Measurements from ENCODE around the gene AHDC1. TPM values are rescaled to one million over a fixed set of nuclear protein-coding genes. Genes with fewer than 3 reads are reported as not detected.
"Not testable (repeated sequence)": the region's sequence is repeated elsewhere in the genome, so short reads cannot be mapped to it uniquely, and the experiment has no call there.

AHDC1 gene, protein sequence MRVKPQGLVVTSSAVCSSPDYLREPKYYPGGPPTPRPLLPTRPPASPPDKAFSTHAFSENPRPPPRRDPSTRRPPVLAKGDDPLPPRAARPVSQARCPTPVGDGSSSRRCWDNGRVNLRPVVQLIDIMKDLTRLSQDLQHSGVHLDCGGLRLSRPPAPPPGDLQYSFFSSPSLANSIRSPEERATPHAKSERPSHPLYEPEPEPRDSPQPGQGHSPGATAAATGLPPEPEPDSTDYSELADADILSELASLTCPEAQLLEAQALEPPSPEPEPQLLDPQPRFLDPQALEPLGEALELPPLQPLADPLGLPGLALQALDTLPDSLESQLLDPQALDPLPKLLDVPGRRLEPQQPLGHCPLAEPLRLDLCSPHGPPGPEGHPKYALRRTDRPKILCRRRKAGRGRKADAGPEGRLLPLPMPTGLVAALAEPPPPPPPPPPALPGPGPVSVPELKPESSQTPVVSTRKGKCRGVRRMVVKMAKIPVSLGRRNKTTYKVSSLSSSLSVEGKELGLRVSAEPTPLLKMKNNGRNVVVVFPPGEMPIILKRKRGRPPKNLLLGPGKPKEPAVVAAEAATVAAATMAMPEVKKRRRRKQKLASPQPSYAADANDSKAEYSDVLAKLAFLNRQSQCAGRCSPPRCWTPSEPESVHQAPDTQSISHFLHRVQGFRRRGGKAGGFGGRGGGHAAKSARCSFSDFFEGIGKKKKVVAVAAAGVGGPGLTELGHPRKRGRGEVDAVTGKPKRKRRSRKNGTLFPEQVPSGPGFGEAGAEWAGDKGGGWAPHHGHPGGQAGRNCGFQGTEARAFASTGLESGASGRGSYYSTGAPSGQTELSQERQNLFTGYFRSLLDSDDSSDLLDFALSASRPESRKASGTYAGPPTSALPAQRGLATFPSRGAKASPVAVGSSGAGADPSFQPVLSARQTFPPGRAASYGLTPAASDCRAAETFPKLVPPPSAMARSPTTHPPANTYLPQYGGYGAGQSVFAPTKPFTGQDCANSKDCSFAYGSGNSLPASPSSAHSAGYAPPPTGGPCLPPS (N-terminal part only)
- 37.3 and 37.7 TPM in 2 replicates for total RNA-seq

DNA sequence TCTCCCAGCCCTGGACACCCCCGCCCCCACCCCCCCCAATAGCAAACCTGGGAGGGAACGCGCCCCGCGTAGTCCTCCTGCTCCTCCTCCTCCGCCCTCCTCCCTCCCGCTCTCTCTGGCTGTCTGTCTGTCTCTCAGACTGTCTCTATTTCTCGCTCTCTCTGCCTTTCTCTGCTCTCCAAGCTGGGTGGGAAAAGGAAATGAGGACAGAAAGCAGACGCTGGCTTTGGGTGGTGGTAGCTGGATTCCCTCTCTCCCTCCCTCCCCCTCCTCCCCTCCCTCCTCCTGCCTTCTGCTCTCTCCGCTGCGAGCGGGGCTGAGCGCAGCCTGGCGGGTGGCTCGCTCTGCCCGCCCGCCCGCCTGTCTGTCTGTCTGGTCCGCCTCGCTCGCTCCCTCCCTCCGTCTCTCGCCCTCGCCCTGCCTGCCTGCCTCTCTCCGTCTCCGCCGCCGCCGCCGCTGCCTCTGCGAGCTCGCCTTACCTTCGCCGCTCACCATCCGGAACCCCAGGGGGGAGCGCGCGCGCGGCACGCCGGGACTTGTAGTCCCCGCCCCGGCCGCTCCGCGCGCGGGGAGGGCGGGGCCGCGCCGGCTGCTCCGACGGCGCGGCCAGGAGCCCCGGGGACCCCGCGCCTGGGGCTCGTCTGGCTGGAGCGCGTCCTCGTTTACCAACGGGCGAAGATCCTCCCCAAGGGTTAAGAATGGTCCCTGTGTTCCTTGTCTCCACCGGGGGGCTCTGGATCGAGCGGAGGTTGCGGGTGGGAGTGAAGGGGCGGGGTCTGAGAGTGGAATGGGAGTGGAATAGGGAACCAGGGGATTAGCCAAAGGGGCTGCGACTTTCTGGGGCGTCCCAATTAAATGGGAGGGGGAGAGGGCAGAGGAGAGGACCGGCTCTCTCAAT lies at the start of gene AHDC1:
Gene AHDC1 (minus strand): TSS at position 464 of the 898 bp plus-strand sequence. CDS start 52,029 bp downstream, outside the sequence.
- intact Hi-C loops (cut with micrococcal nuclease), result loop anchor here (1.0 to 5.0 kb wide), 6 partner anchors 36 to 370 kb away; partner anchors contain the start of genes TMEM222, WASF2 and WDTC1

- intact Hi-C loops (cut with micrococcal nuclease), result no loop called here
These were observed 48.3 kb upstream of the AHDC1 start for GRCh38 chr1:27652111-27652864.

GRCh38 chr1:27650539-27651175 lies 46.7 kb upstream of the AHDC1 start:
- intact Hi-C loops (cut with micrococcal nuclease), result loop anchor here (1.0 kb wide), 1 partner anchor 10 kb away; no protein-coding TSS in a partner anchor

- intact Hi-C loops (cut with micrococcal nuclease), result loop anchor here (1.0 kb wide), 1 partner anchor 10 kb away; no protein-coding TSS in a partner anchor
These were observed 46.2 kb upstream of the AHDC1 start for GRCh38 chr1:27650171-27650538.

GRCh38 chr1:27649306-27649635 lies 45.3 kb upstream of the AHDC1 start:
- intact Hi-C loops (cut with micrococcal nuclease), result no loop called here

- intact Hi-C loops (cut with micrococcal nuclease), result no loop called here
These were observed 44.8 kb upstream of the AHDC1 start for GRCh38 chr1:27648602-27649305.

- intact Hi-C loops (cut with micrococcal nuclease), result no loop called here
These were observed 43.4 kb upstream of the AHDC1 start for GRCh38 chr1:27647328-27647727.

DNA sequence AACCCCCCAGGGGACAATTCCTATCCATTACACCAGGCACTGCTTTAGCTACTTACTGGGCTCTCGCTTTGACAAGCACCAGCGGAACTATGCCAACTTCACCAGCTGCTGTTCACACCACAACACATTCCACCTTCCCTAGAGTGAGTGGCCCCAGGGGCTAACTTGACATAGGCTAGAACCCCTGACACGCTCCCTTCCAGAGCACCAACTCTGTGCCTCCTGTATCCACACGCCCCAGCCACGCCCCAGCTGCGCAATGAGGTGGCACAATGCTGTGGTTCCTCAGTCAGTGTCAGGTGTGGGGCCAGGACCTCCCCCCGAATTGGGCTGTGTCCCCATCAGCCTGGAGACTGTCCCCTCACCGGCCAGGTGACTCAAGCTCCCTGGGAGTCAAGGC lies 42.7 kb upstream of the AHDC1 start:
- intact Hi-C loops (cut with micrococcal nuclease), result no loop called here

GRCh38 chr1:27645071-27645415 lies 41.1 kb upstream of the AHDC1 start:
- intact Hi-C loops (cut with micrococcal nuclease), result no loop called here

DNA sequence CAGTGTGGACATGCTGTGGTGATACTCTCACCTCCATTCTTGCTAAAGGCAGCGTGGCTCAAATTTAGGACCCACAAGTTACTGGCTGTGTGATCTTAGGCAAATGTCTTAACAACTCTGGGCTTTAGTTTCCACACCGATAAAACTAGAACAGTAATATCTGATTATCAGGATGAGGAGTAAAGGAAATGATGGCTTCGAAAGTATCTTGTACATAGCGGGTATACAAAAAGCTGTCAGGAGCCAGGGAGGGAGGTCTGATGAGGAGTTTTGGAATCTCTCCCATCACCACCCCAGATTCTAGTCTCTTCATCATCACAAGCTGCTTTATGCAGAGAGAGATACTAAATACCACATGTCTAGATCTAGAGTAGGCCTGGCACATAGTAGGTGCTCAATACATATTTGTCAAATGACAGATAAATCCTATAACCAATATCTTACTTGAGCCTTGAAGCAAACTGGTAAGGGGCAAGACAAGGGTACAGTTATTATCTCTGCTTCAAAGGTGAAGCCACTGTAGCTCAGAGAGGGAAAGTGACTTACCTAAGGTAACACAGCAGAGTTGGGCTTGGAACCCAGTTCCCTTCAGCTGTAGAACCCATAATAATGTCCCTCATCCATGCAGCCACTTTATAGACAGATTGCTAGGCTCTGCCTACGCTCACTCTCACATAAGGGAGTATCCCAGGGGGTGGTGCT lies 40.6 kb upstream of the AHDC1 start:
- intact Hi-C loops (cut with micrococcal nuclease), result loop anchor here (1.0 kb wide), 3 partner anchors 11 to 19 kb away; no protein-coding TSS in a partner anchor

DNA sequence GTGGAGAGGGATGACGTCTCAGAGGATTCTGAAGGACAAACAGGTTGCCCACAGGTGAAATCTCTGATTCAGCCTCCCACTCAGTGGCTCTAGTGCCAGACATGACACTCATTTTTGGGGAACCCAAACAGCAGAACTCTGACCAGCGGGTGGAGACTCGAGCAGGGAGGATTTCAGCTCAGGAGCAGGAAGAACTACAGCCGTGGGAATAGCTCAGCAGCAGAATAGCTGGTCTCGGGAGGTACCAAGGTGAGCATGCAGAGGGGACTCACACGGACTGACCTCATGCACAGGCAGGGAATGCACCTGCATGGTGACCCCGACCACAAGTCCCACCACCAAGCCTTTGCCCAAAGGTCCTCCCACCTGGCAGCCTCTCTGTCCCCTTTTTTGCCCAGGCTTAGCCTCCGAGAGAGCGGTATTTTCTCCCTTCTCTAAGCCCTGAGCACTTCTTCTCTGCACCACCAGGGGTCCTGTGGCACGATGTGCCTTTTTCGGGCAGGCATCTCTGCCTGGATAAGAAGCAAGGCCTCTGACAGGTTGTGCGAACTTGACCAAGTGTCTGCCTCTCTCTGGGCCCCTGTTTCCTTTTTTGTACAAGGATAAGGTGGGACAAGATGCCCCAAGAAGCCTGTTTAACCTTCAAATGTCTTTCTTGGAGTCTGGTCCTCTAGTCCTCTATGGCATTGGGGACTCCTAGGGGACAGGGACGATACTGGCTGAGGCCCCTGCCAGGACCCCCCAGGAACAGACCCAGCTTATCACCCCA lies 39.8 kb upstream of the AHDC1 start:
- intact Hi-C loops (cut with micrococcal nuclease), result loop anchor here (1.0 kb wide), 3 partner anchors 10 to 20 kb away; no protein-coding TSS in a partner anchor

GRCh38 chr1:27640514-27640913 lies 36.6 kb upstream of the AHDC1 start:
- intact Hi-C loops (cut with micrococcal nuclease), result not testable (repeated sequence)

GRCh38 chr1:27638805-27639204 lies 34.9 kb upstream of the AHDC1 start:
- intact Hi-C loops (cut with micrococcal nuclease), result no loop called here

DNA sequence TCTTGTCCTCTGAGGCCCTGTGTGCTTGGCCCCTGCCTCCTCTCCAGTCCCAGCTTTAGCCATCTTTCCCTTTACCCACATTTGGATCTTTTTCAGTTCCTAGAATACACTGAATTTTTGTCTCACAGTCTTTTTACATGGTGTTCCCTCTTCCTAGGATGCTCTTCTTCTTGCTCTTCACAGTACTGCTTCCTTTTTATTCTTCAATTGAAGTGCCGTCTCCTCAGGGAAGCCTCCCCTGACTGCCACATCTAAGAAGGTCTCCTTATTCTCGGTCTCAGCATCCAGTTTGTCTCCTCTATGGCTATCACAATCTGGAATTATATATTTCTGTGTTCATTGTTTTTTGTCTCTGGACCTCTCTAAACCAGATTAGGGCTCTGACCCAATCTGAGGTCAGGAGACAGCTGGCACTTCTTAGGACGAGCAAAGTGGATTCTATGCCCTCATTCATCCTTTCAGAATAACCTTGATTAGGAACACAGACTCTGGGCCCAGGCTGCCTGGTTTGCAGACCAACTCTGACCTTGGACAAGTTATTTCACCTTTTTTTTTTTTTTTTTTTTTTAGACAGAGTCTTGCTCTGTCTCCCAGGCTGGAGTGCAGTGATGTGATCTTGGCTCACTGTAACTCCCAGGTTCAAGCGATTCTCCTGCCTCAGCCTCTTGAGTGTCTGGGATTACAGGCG lies 34.2 kb upstream of the AHDC1 start:
- intact Hi-C loops (cut with micrococcal nuclease), result no loop called here

GRCh38 chr1:27635396-27636142 lies 31.6 kb upstream of the AHDC1 start:
- intact Hi-C loops (cut with micrococcal nuclease), result no loop called here

DNA sequence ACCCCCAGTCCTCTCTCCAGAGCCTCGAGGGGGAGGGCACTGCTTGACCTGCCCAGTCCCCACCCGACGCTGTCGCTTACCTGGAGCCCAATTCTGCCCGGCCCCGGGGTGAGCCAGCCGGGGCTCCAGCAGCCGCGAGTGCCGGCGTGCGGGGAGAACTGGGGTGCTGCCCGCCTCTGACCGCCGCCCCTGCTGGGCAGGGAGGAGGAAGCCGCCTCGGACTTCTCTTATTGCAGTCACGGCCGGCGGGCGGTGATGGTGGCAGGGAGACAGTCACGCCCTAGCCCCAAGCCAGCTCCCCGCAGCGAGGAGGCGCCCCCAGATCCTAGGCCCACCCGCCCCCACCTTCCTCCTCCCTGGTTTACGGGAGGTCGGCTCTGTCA lies 31.0 kb upstream of the AHDC1 start, which contains the start of gene FGR:
Gene FGR (minus strand): TSS at position 201 of the 383 bp plus-strand sequence. CDS start 11,269 bp downstream, outside the sequence.
- intact Hi-C loops (cut with micrococcal nuclease), result no loop called here
